Activated naive CD4-positive, alpha-beta T cell treated with anti-CD3 and anti-CD28 coated beads, Interleukin-2, amount 10 ng/mL, durations not matched to agents 7 days and 5 days (primary cell): Measurements from ENCODE around the gene CUZD1.
"Not testable (repeated sequence)": the region's sequence is repeated elsewhere in the genome, so short reads cannot be mapped to it uniquely, and the experiment has no call there.

ENCODE experiments used
- CTCF ChIA-PET: fragments of 350-600 bp; sonication (Branson Sonifier 250); formaldehyde crosslinking; loops from one replicate; lab custom pipeline; 2021; ENCODE audit warnings: antibody characterized with exemption; lab: Charles Lee
- DNase-seq: peaks from one replicate; pipeline ENCODE4 v3.0.0-alpha.2; 2020
- H3K27ac Mint-ChIP-seq: one replicate; pipeline ENCODE4 v1.8.0; 2021; ENCODE audit warnings: mild to moderate bottlenecking, moderate library complexity, mixed read lengths
- H3K27me3 Mint-ChIP-seq: one replicate; pipeline ENCODE4 v1.8.0; 2021; ENCODE audit warnings: mild to moderate bottlenecking, mixed read lengths
- H3K36me3 Mint-ChIP-seq: one replicate; pipeline ENCODE4 v1.8.0; 2021; ENCODE audit warnings: mixed read lengths
- H3K4me1 Mint-ChIP-seq: one replicate; pipeline ENCODE4 v1.8.0; 2021; ENCODE audit warnings: mixed read lengths
- H3K4me3 Mint-ChIP-seq: one replicate; pipeline ENCODE4 v1.8.0; 2021; ENCODE audit warnings: mild to moderate bottlenecking, moderate library complexity, mixed read lengths
- H3K9me3 Mint-ChIP-seq: one replicate; pipeline ENCODE4 v1.8.0; 2021; ENCODE audit warnings: mixed read lengths

The CUZD1 gene, protein sequence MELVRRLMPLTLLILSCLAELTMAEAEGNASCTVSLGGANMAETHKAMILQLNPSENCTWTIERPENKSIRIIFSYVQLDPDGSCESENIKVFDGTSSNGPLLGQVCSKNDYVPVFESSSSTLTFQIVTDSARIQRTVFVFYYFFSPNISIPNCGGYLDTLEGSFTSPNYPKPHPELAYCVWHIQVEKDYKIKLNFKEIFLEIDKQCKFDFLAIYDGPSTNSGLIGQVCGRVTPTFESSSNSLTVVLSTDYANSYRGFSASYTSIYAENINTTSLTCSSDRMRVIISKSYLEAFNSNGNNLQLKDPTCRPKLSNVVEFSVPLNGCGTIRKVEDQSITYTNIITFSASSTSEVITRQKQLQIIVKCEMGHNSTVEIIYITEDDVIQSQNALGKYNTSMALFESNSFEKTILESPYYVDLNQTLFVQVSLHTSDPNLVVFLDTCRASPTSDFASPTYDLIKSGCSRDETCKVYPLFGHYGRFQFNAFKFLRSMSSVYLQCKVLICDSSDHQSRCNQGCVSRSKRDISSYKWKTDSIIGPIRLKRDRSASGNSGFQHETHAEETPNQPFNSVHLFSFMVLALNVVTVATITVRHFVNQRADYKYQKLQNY

DNA sequence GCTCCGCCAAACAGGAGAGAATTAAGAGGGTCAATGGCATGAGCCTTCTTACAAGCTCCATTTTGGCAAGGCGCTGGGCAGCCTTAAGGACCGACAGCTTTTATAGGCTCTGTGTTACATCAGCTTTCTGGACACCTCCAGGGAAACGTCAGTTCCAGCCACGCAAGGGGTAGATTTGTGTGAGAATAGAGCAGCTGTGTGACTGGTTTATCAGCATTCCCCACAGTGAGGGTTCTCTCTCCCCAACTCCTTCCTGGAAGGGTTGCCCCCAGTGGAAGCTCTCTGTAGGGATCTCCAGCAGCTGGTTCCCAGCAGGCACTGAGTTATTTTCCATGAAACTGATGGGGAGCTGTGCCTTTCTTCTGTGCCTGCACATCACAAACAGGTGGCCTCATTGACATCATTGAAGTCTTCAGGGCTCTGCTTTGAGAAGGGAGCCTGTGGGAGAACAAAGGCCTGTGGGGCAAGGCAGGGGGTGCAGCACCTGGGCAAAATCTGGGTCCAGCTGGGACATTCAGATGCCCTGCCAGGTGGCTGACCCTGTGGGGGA is at the start of gene CUZD1:
CUZD1 (minus strand) TSS at position 75 of the 550 bp plus-strand sequence; CDS start at position 61, 14 bp downstream.
- no peak for DNase-seq
- Mint-ChIP-seq H3K27me3 (no peaks in the 10 kb centered on the region), H3K36me3 (peaks cover 22% of the 10 kb centered on the region), H3K27ac (peak within 1 kb of the TSS; percentile 17), H3K9me3 (no peaks in the 10 kb centered on the region), H3K4me3 (no peak within 1 kb of the TSS), H3K4me1 (peaks cover 6% of the 10 kb centered on the region)
- CTCF ChIA-PET = no interaction called here

DNA sequence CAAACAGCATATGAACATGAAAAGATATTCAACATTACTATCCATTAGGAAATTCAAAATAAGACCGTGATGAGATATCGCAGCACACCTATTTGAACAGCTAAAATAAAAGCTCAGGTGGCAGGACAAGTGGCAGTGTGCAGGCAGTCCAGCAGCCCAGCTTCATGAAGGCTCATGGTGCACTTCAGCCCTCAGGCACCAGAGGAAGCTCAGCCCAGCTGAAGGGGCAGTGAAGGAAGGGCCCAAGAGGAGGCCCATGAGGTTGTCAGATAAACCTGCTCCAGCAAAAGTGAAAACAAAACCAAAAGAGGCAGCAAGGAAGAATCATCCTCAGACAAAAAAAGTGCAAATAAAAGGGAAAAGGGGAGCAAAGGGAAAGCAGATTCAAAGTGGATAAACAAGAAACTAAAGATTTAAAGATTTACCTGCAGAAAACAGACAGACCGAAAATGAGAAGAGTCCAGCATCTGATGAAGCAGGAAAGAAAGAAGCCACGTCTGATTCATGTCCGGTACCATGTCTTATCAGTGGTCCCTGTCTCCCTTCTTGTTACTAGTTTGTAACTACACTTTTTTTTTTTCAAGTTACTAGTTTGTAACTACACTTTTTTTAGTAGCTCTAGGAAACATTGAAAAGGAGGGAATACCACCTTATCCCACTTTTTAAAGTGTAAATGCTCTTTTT is 48.7 kb upstream of the CUZD1 start:
- Mint-ChIP-seq H3K4me1 (peaks cover 5% of the 10 kb centered on the region), H3K4me3 (no peak overlapping the region), H3K36me3 (peaks cover 3% of the 10 kb centered on the region), H3K27me3 (no peaks in the 10 kb centered on the region), H3K9me3 (no peaks in the 10 kb centered on the region), H3K27ac (no peak overlapping the region)
- DNase-seq = no peak
- CTCF ChIA-PET = no interaction called here

DNA sequence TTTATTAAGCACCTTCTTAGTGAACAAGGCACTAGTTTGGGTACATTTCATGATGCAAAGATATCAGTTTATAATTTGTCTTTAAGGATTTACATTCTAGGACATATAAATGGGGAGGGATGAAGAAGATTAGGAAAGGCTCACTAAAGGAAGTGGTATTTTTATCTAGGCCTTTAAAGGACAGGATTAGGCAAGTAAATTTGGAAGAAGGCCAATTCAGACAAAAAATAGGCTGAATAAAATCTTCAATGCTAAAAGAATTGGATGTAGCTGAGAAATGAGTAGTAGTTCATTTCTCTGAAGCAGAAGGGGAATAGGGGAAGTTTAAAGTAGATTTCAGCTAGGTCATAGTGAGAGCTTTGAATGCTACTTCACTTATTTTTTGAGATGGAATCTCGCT is 38.5 kb upstream of the CUZD1 start:
- no peak for DNase-seq
- Mint-ChIP-seq H3K4me1 (peaks cover 16% of the 10 kb centered on the region), H3K4me3 (no peak overlapping the region), H3K9me3 (no peaks in the 10 kb centered on the region), H3K27me3 (peaks cover 5% of the 10 kb centered on the region), H3K36me3 (peaks cover 9% of the 10 kb centered on the region), H3K27ac (no peak overlapping the region)
- CTCF ChIA-PET = no interaction called here

DNA sequence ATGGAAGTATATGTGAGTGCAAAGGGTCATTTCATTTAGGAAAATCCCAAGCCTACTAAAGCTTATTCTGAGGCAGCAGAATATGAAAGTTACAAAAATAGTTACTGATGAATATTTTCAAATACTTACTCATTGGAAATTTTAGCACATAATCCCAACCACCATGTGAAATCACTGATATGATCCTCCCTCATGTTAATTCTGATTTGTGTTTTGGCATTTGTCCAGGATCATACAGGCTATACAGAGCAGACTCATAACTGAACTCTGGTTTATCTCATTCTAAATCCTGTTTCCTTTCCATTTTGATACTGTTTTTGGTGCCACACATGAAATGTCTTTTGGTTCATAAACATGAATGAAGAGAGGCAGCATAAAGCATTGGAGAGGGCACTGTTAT is 37.1 kb upstream of the CUZD1 start:
- Mint-ChIP-seq H3K36me3 (peaks cover 13% of the 10 kb centered on the region), H3K9me3 (no peaks in the 10 kb centered on the region), H3K27ac (no peak overlapping the region), H3K27me3 (peaks cover 5% of the 10 kb centered on the region), H3K4me3 (no peak overlapping the region), H3K4me1 (peaks cover 28% of the 10 kb centered on the region)
- no peak for DNase-seq
- CTCF ChIA-PET = no interaction called here

DNA sequence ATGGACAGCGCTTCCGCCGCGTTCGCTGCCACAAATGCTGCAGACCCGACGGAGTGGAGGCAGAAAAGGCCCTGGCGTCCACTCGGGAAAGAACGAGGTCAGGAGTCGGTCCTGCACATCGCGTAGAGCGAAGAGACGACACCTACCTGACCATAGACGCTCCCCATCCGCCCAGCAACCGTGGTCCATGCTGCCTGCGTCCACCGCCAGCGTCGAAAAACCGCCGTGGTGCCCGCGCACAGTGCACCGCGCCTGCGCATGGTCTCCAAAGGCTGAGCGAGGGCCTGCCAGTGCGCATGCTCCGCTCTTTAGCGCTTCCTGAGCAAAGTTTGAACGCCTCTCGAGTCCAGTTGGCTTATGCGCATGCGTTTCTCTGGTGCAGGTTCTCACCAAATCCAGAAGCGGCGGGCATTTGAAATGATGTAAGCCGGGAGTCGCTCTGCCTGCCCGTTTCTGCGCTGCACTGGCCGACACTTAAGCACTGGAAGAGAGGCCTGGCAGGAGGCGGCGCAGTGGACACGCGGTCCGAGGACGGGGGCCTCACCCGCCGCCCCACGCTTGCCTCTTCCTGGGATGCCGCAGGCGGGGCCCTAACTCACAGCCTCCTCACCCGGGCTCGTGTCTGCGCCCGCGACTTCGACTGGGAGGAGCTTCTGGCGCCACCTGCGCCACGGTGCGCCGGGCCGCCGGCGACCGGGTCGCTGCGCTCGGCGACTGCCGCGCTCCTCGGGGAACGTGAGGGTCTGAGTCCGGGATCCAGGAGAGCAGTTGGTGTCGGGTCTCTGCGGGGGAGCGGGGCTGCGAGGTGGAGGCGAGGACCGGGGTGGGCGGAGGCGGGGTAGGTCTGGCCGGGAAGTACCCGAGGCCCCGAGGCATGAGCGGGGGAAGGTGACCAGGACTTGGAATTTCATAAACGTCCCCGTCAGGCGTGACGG is 33.9 kb upstream of the CUZD1 start, which contains the start of gene FAM24B:
FAM24B (minus strand) TSS at position 243 of the 935 bp plus-strand sequence. CDS start 29,066 bp downstream, outside the sequence.
- CTCF ChIA-PET = no interaction called here
- DNase-seq = peak; percentile 96
- H3K27ac Mint-ChIP-seq = peak within 1 kb of the TSS; percentile 92
- H3K36me3 Mint-ChIP-seq = peaks cover 22% of the 10 kb centered on the region
- H3K4me3 Mint-ChIP-seq = peak within 1 kb of the TSS; percentile 78
- peaks cover 36% of the 10 kb centered on the region for H3K4me1 Mint-ChIP-seq
- H3K9me3 Mint-ChIP-seq = peaks cover 2% of the 10 kb centered on the region
- peaks cover 5% of the 10 kb centered on the region for H3K27me3 Mint-ChIP-seq

DNA sequence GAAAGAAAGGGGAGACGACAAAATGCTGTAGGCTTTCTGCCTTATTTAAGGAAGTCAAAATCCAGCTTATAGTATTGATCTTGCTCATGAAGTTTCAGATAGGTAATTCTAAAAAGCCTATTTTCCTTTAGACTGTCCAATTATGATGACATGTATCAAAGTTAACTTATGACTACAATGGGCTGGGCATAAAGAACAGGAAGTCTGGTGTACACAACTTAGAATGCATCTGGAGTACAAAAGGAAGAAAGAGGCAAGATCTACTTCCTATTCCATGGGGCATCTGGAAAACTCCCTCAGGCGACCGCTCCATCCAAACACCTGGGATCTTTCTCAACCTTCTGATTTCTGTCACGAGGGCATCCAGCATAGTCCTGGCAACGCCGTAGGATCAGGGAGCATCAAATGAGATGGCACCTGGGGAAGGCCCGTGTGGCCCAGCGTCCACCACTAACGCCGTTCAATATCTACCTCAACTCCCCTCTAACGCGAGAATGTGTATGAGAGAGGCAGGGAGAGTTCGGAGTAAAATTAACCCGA is 33.2 kb upstream of the CUZD1 start:
- H3K4me1 Mint-ChIP-seq = peaks cover 38% of the 10 kb centered on the region
- DNase-seq = no peak
- peaks cover 26% of the 10 kb centered on the region for H3K36me3 Mint-ChIP-seq
- peak overlapping the region; percentile 78 for H3K4me3 Mint-ChIP-seq
- H3K9me3 Mint-ChIP-seq = peaks cover 2% of the 10 kb centered on the region
- H3K27ac Mint-ChIP-seq = peak overlapping the region; percentile 92
- H3K27me3 Mint-ChIP-seq = peaks cover 5% of the 10 kb centered on the region
- CTCF ChIA-PET = interaction anchor here (0.7 kb wide), 1 partner anchor 1452 kb away, joined by 4 read pairs; no protein-coding TSS in a partner anchor

DNA sequence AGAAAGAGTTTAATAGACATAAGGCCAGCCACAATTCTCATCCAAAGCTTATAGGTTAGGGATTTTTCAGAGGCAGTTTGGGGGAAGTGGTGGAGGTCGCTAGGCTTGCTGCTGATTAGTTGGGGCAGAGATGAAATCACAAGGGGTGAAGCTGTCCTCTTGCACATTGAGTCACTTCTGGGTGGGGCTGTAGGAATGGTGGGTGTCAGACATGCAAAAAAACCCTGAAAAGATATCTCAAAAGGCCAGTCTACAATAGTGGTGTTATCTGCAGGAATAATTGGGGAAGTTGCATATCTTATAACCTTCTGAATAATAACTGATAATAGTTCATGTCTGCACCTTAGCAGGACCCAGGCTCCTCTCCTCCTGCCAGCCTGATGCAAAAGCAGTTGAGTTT is 31.6 kb upstream of the CUZD1 start:
- DNase-seq = no peak
- H3K4me3 Mint-ChIP-seq = no peak overlapping the region
- peaks cover 5% of the 10 kb centered on the region for H3K27me3 Mint-ChIP-seq
- H3K27ac Mint-ChIP-seq = no peak overlapping the region
- CTCF ChIA-PET = no interaction called here
- H3K9me3 Mint-ChIP-seq = peaks cover 5% of the 10 kb centered on the region
- peaks cover 38% of the 10 kb centered on the region for H3K4me1 Mint-ChIP-seq
- H3K36me3 Mint-ChIP-seq = peaks cover 30% of the 10 kb centered on the region

DNA sequence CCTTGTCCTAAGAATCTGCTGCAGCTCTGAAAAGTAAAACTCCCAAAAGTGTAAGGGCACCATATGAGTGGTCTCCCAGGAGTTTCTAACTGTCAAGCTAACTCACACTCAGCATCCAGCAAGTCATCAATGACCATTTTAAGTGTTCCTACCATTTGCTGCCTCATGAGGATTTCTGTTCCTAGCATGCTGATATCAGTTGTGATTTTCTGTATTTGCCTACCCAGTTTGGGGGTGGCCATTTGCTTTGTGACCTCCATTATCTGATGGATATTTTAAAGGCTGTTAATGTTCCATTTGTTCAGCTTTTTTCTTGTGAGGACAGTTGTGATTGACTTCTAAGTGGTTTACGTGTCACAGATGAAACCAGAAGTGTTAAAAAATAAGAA is 30.8 kb upstream of the CUZD1 start:
- Mint-ChIP-seq H3K9me3 (peaks cover 8% of the 10 kb centered on the region), H3K27me3 (peaks cover 5% of the 10 kb centered on the region), H3K4me1 (peaks cover 38% of the 10 kb centered on the region), H3K4me3 (no peak overlapping the region), H3K27ac (no peak overlapping the region), H3K36me3 (peaks cover 34% of the 10 kb centered on the region)
- CTCF ChIA-PET = no interaction called here
- no peak for DNase-seq

DNA sequence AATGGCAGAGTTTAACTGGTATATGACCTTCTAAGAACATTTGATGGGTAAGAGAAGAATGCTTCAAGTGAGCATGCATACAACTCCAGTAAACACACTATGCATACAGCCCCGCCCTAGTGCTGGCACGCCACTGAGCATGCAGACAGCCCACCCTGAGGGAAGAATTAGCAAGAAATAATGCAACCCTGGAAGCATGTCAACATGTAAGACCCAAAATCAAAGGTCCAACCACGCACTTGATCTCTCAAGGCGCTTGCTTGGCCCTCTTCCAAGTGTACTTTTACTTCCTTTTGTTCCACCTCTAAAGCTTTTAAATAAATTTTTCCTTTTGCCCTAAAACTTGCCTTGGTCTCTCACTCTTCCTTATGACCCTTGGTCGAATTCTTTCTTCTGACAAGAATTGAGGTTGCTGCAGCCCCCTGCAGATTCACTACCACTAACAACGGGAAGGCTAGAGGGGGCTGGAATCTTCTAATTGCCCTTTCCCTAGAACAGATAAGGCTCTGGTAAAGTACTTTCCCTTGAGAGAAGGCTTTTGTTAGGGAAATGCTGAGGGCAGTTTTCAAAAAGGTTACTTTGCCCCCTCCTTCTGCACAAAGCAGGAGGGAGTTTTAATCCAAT is 30.3 kb upstream of the CUZD1 start:
- DNase-seq = no peak
- Mint-ChIP-seq H3K4me3 (no peak overlapping the region), H3K4me1 (peaks cover 35% of the 10 kb centered on the region), H3K36me3 (peaks cover 34% of the 10 kb centered on the region), H3K9me3 (peaks cover 8% of the 10 kb centered on the region), H3K27me3 (peaks cover 5% of the 10 kb centered on the region), H3K27ac (no peak overlapping the region)
- CTCF ChIA-PET = no interaction called here

DNA sequence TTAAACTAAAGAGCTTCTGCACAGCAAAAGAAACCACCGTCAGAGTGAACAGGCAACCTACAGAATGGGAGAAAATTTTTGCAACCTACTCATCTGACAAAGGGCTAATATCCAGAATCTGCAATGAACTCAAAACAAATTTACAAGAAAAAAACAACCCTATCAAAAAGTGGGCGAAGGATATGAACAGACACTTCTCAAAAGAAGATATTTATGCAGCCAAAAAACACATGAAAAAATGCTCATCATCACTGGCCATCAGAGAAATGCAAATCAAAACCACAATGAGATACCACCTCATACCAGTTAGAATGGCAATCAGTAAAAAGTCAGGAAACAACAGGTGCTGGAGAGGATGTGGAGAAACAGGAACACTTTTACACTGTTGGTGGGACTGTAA is 26.3 kb upstream of the CUZD1 start:
- H3K27ac Mint-ChIP-seq, H3K4me1 Mint-ChIP-seq, DNase-seq, CTCF ChIA-PET, H3K4me3 Mint-ChIP-seq, H3K27me3 Mint-ChIP-seq: not testable (repeated sequence)
- H3K36me3 Mint-ChIP-seq = peaks cover 31% of the 10 kb centered on the region
- H3K9me3 Mint-ChIP-seq = peaks cover 16% of the 10 kb centered on the region

DNA sequence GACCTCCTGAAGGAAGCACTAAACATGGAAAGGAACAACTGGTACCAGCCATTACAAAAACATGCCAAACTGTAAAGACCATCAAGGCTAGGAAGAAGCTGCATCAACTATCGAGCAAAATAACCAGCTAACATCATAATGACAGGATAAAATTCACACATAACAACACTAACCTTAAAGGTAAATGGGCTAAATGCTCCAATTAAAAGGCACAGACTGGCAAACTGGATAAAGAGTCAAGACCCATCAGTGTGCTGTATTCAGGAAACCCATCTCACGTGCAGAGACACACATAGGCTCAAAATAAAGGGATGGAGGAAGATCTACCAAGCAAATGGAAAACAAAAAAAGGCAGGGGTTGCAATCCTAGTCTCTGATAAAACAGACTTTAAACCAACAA is 23.1 kb upstream of the CUZD1 start:
- Mint-ChIP-seq H3K9me3 (peaks cover 19% of the 10 kb centered on the region), H3K36me3 (peaks cover 27% of the 10 kb centered on the region)
- H3K4me3 Mint-ChIP-seq, CTCF ChIA-PET, H3K4me1 Mint-ChIP-seq, DNase-seq, H3K27ac Mint-ChIP-seq, H3K27me3 Mint-ChIP-seq: not testable (repeated sequence)

DNA sequence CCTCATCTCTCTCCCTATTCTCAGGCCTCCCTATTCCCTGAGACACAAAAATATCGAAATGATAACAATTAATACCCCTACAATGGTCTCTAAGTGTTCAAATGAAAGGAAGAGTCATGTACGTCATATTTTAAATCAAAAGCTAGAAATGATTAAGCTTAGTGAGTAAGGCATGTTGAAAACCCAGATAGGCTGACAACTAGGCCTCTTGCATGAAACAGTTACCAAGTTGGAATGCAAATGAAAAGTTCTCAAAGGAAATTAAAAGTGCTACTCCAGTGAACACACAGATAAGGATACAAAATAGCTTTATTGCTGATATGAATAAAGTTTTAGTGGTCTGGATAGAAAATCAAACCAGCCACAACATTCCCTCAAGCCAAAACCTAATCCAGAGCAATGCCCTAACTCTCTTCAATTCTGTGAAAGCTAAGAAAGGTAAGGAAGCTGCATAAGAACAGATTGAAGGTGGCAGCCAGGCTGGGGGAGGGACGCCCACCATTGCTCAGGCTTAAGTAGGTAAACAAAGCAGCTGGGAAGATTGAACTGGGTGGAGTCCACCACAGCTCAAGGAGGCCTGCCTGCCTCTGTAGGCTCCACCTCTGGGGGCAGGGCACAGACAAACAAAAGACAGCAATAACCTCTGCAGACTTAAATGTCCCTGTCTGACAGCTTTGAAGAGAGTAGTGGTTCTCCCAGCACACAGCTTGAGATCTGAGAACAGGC is 21.3 kb upstream of the CUZD1 start:
- CTCF ChIA-PET, DNase-seq, H3K4me1 Mint-ChIP-seq, H3K4me3 Mint-ChIP-seq, H3K27me3 Mint-ChIP-seq, H3K27ac Mint-ChIP-seq: not testable (repeated sequence)
- H3K9me3 Mint-ChIP-seq = peaks cover 14% of the 10 kb centered on the region
- H3K36me3 Mint-ChIP-seq = peaks cover 22% of the 10 kb centered on the region
